ENCODE results near the gene MTERF2.

The MTERF2 gene

DNA sequence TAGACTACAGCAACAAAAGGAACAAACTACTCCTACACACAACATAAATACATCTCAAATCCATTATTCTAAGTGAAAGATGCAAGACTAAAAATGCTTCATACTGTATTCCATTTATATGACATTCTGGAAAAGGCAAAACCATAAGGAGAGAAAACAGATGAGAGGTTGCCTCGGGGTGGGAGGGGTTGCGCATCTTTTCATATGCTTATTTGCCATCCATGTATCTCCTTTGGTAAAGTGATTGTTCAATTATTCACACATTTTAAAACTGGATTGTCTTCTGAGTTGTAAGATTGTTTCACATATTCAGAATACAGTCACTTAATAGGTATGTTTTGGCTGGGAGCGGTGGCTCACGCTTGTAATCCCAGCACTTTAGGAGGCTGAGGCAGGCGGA lies 36.4 kb downstream of the MTERF2 start:
- no peak for DNase-seq

DNA sequence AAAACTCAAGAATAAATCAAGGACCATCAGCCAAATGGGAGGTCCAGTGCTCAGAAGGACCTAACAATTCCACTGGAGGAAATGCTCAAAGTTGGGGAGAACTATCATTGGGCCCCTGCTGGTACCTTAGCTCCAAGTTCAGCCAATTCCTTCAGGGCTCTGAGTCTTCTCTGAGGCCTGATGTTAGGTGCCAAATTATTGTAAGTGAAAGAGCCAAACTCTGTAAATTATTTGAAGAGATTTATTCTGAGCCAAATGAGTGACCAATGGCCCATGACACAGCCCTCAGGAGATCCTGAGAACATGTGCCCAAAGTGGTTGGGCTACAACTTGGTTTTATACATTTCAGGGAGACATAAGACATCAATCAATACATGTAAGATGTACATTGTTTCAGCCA lies 39.5 kb downstream of the MTERF2 start:
- no peak for DNase-seq

DNA sequence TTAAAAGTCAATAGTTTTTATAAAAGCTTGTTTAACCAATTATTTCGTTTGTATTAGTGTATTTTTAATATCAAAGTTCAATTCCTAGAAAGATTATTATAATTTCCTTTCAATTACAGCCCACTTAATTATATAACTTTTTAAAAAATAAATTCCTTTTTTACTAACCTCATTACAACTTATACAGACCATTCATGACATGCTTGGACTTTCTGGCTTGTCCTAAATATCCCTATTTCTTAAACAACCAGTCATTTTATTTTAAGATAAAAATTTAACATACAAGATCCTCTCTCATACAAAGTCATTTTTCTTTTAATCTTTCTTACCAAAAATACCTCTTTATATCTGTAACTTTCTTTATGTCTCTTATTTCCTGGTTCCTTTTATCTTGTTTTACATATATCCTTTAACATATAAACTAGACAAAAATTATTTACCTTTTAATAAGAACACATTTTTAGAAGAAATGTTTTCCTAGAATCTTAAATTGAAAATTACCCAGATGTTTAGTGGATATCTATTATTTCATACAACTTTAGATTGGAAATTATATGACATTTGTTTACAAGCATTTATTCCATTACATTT lies 41.6 kb downstream of the MTERF2 start:
- no peak for DNase-seq

DNA sequence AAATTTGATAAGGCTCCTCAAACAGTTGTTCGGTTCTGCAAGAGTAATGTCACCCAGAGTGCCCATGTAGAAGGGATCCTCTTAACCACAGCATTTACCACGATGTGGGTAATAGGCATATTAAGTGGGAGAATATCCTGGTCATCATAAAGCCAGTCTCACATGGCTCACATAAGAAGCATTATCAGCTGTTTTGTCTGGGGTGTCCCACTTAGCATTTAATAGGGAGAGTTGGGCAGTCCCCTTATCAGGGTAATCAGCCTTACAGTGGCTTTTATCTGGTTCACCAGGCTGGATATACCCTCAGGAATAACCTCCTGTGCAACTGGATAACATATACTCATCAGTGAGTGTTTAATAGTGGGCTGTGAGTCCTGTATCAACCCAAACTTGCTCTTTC lies 44.2 kb downstream of the MTERF2 start:
- no peak for DNase-seq

DNA sequence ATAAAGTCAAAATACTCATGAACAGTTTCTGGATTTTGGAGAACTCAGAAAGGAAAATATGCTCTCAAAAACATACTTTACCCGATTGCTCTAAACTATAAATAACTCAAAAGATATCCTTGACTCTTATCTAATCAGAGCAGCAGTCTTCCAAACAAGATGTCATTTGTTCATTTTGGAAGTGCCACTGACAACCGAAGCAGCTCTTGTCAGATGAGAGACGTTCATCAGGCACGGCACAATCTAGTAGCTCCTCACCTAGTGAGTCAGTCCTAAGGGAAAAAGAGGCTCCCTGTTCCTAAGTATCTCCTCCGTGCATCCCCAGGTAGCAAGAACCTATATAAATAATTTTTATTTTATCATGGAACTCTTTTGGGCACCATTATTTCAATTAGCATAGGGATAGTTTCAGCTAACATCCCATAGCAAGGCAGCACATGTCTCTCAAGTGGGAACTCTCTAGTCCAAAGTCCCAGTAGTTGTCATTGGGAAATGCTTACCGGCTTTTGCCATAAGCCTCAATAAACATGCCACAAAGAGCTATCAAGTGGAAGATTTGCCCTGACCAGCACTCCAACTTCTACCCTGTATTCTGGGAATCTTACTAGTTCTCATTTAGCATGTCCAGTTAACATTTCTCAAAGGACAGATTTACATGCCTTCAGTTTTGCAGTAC lies 45.3 kb downstream of the MTERF2 start:
- DNase-seq: no peak

DNA sequence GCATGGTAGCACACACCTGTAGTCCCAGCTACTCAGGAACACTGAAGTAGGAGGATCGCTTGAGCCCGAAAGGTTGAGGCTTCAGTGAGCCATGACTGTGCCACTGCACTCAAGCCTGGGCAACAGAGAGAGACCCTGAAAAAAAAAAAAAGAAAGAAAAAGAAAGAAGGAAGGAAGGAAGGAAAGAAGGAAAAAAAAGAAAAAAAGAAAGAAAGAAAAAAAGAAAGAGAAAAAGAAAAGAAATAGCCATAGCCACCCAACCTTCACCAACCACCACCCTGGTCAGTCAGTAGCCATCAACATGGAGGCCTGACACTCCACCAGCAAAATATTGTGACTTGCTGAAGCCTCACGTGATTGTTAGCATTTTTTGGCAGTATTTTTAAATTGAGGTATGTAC lies 52.7 kb downstream of the MTERF2 start:
- DNase-seq: no peak
